CD1c-positive myeloid dendritic cell (primary cell): Measurements from ENCODE around the gene FTO.
A peak's percentile ranks its signal among the peaks of the same experiment; 100 is the strongest.

ENCODE experiments used
- DNase-seq: peaks from one replicate; pipeline ENCODE4 v3.0.0-alpha.2; 2016; ENCODE audit errors: extremely low spot score

FTO gene

GRCh38 chr16:53899431-53899830 is 195.5 kb downstream of the FTO start:
- no peak for DNase-seq

- DNase-seq, result no peak
Measured at GRCh38 chr16:53900667-53901066, 196.7 kb downstream of the FTO start.

GRCh38 chr16:53901408-53901807 is 197.5 kb downstream of the FTO start:
- DNase-seq, result no peak

- DNase-seq, result no peak
Measured at GRCh38 chr16:53904533-53904932, 200.6 kb downstream of the FTO start.

GRCh38 chr16:53905028-53905427 is 201.1 kb downstream of the FTO start:
- no peak for DNase-seq

GRCh38 chr16:53908731-53909130 is 204.8 kb downstream of the FTO start:
- no peak for DNase-seq

GRCh38 chr16:53910990-53911389 is 207.0 kb downstream of the FTO start:
- no peak for DNase-seq

- DNase-seq, result peak; percentile 2
Measured at GRCh38 chr16:53911513-53911912, 207.6 kb downstream of the FTO start.

- DNase-seq, result peak; percentile 7
Measured at GRCh38 chr16:53912155-53912554, 208.2 kb downstream of the FTO start.

- no peak for DNase-seq
Measured at GRCh38 chr16:53913099-53913870, 209.3 kb downstream of the FTO start.

GRCh38 chr16:53913920-53914319 is 210.0 kb downstream of the FTO start:
- no peak for DNase-seq

GRCh38 chr16:53914736-53915135 is 210.8 kb downstream of the FTO start:
- no peak for DNase-seq

- DNase-seq, result no peak
Measured at GRCh38 chr16:53915452-53916160, 211.7 kb downstream of the FTO start.

- no peak for DNase-seq
Measured at GRCh38 chr16:53920988-53921387, 217.0 kb downstream of the FTO start.

GRCh38 chr16:53922067-53922806 is 218.3 kb downstream of the FTO start:
- no peak for DNase-seq

- DNase-seq, result no peak
Measured at GRCh38 chr16:53922807-53923571, 219.0 kb downstream of the FTO start.

GRCh38 chr16:53924331-53925106 is 220.6 kb downstream of the FTO start:
- DNase-seq, result no peak

GRCh38 chr16:53925107-53925410 is 221.1 kb downstream of the FTO start:
- no peak for DNase-seq

GRCh38 chr16:53925526-53925925 is 221.6 kb downstream of the FTO start:
- DNase-seq, result no peak

GRCh38 chr16:53926209-53926608 is 222.3 kb downstream of the FTO start:
- no peak for DNase-seq

GRCh38 chr16:53932975-53933374 is 229.0 kb downstream of the FTO start:
- DNase-seq, result no peak
